K562 (cell line): Measurements from ENCODE around the gene CLSTN1. TPM values are rescaled to one million over a fixed set of nuclear protein-coding genes. Genes with fewer than 3 reads are reported as not detected.

Source experiments
- ATAC-seq: fragments of 200-7000 bp; cut with Tn5 transposase; 3 replicates; pipeline ENCODE4 v1.9.1; 2020; ENCODE audit warnings: moderate library complexity
- BruUV-seq: library from RNA; stranded (reverse); fragments of 400-500 nt; replicated peaks from 2 replicates; lab custom pipeline; 2021; lab: Mats Ljungman, UMichigan
- CTCF ChIA-PET: fragments of 300-600 bp; formaldehyde crosslinking; extraction: SDS; loops from one replicate; lab custom pipeline; 2021; ENCODE audit warnings: low intra/inter-chr PET ratio; lab: Yijun Ruan, JAX
- POLR2A ChIA-PET: fragments of 300-600, 350-650 bp; sonication (Branson Sonifier 250); formaldehyde crosslinking; extraction: SDS; loops from one replicate; lab custom pipeline; 2021; ENCODE audit warnings: antibody characterized with exemption, inconsistent platforms; lab: Yijun Ruan, JAX
- DNase-seq, 4 experiments: peaks; one replicate each; pipeline versions ENCODE4 v3.0.0 to v3.0.0-alpha.2; 2011 to 2018; ENCODE audit warnings: low spot score in 3 of 4, mixed read lengths in 3 of 4; ENCODE audit errors: extremely low read depth in 1 of 4
- FAIRE-seq: peaks from 2 replicates; lab custom pipeline; 2011; peaks lifted over from hg19 to GRCh38; lab: Jason Lieb, UNC
- H2AFZ ChIP-seq: 2 replicates; pipeline ENCODE4 v1.6.0; 2011; ENCODE audit warnings: low read depth, low read length, control low read depth, inconsistent platforms
- H3K27ac ChIP-seq: fragments of 200-600 bp; 3 replicates; pipeline ENCODE4 v1.8.0; 2011; ENCODE audit warnings: low read depth, mild to moderate bottlenecking, control low read depth, inconsistent platforms, low read length, moderate library complexity, mixed read lengths; ENCODE audit errors: extremely low read depth
- H3K27me3 ChIP-seq, 2 experiments: fragments of 300-600 bp in 1 of 2; 2 replicates in 1 of 2; 3 replicates in 1 of 2; pipeline versions ENCODE4 v1.6.0 to v1.8.0; 2011; ENCODE audit warnings: inconsistent platforms in 2 of 2, low read length in 2 of 2, mild to moderate bottlenecking in 1 of 2, mixed read lengths in 1 of 2, moderate library complexity in 1 of 2; ENCODE audit not compliant: control insufficient read depth in 2 of 2, insufficient read depth in 2 of 2
- H3K36me3 ChIP-seq: fragments of 300-600 bp; 3 replicates; pipeline ENCODE4 v1.8.0; 2011; ENCODE audit warnings: mild to moderate bottlenecking, low read length, inconsistent platforms; ENCODE audit not compliant: control insufficient read depth, insufficient read depth
- H3K4me1 ChIP-seq, 2 experiments: fragments of 200-600 bp in 1 of 2; replicated peaks in 1 of 2; 2 replicates in 1 of 2; 3 replicates in 1 of 2; pipeline versions ENCODE4 v1.5.1 to v1.8.0; 2011; ENCODE audit warnings: inconsistent platforms in 2 of 2, low read length in 2 of 2, mild to moderate bottlenecking in 1 of 2, mixed read lengths in 1 of 2, moderate library complexity in 1 of 2; ENCODE audit not compliant: control insufficient read depth in 2 of 2, insufficient read depth in 2 of 2
- H3K4me2 ChIP-seq: 2 replicates; pipeline ENCODE4 v1.6.1; 2011; ENCODE audit warnings: low read length, control low read depth, inconsistent platforms, mixed read lengths; ENCODE audit not compliant: insufficient read depth
- H3K4me3 ChIP-seq: fragments of 200-600 bp; sonication (generic), shearing (Covaris generic); 2 replicates; pipeline ENCODE4 v1.5.1; 2016; ENCODE audit warnings: control low read depth, inconsistent platforms
- H3K79me2 ChIP-seq: fragments of 200-600 bp; 3 replicates; pipeline ENCODE4 v1.8.0; 2011; ENCODE audit warnings: low read length, inconsistent platforms; ENCODE audit not compliant: control insufficient read depth, insufficient read depth
- H3K9ac ChIP-seq, 2 experiments: 2 replicates each; pipeline versions ENCODE4 v1.6.0 to v1.6.1; 2011; ENCODE audit warnings: low read depth in 2 of 2, low read length in 2 of 2, control low read depth in 1 of 2, inconsistent platforms in 1 of 2, mild to moderate bottlenecking in 1 of 2, mixed read lengths in 1 of 2; ENCODE audit not compliant: insufficient read depth in 1 of 2
- H3K9me1 ChIP-seq: one replicate; pipeline ENCODE4 v1.6.0; 2011; ENCODE audit warnings: inconsistent platforms, mild to moderate bottlenecking, low read length, moderate library complexity; ENCODE audit not compliant: control insufficient read depth, insufficient read depth
- H3K9me3 ChIP-seq: replicated peaks from 2 replicates; pipeline ENCODE4 v1.5.1; 2011; ENCODE audit warnings: low read depth, low read length, inconsistent platforms; ENCODE audit not compliant: control insufficient read depth, insufficient read depth
- H4K20me1 ChIP-seq: replicated peaks from 2 replicates; pipeline ENCODE4 v1.6.1; 2011; ENCODE audit warnings: low read length, inconsistent platforms, mixed read lengths; ENCODE audit not compliant: control insufficient read depth, insufficient read depth
- MAX ChIP-seq: sonication (generic); formaldehyde crosslinking; IDR thresholded peaks from 2 replicates; pipeline ENCODE4 v1.9.0; 2022; ENCODE audit warnings: mild to moderate bottlenecking, missing genetic modification reagents
- MIER1 ChIP-seq: fragments of 450-650 bp; IDR thresholded peaks from 2 replicates; pipeline ENCODE4 v1.6.1; 2016; ENCODE audit warnings: antibody characterized with exemption, mild to moderate bottlenecking, low read depth
- USF1 ChIP-seq: sonication (generic); formaldehyde crosslinking; IDR thresholded peaks from 2 replicates; pipeline ENCODE4 v1.9.0; 2022; ENCODE audit warnings: mild to moderate bottlenecking, missing genetic modification reagents
- ZNF143 ChIP-seq: sonication (generic); formaldehyde crosslinking; IDR thresholded peaks from 2 replicates; pipeline ENCODE4 v1.9.0; 2022; ENCODE audit warnings: mild to moderate bottlenecking, missing genetic modification reagents
- WGBS: fragments of 100-300 bp; shearing (Covaris generic); methylation state at CpG from one replicate; pipeline ENCODE4 v1.1.6; 2016; ENCODE audit warnings: low coverage, mixed read lengths; ENCODE audit not compliant: insufficient coverage; ENCODE audit errors: missing lambda C conversion rate; 5-methylcytosine and 5-hydroxymethylcytosine counted together
- in situ Hi-C: fragments of 300-500 bp; cut with MboI; formaldehyde crosslinking; loops from 4 replicates; pipeline ENCODE4 v1.15.0; 2018; ENCODE audit warnings: inconsistent platforms, mixed read lengths
- intact Hi-C: fragments of 100-400 bp; cut with micrococcal nuclease; formaldehyde crosslinking; loops from 2 replicates; pipeline ENCODE4 v1.14.2; 2022
- polyA plus RNA-seq, 8 experiments: library from polyadenylated mRNA; depleted of rRNA in 4 of 8; stranded (reverse) in 5 of 8; unstranded in 3 of 8; fragments of >200 nt; fragmentation: Nextera tagmentation in 2 of 8; fragmentation: Illumina TruSeq in 1 of 8; extraction: Ambion mirVana in 2 of 8; extraction: Trizol in 1 of 8; gene quantifications; 2 replicates each; pipeline versions ENCODE4 v1.2.1 to v1.2.3, GENCODE V29; 2011 to 2014; ENCODE audit warnings: inconsistent platforms in 1 of 8, missing spikeins in 1 of 8
- total RNA-seq, 7 experiments: library from RNA; depleted of rRNA in 6 of 7; stranded (reverse); fragments of >200 nt in 6 of 7; fragmentation: Illumina TruSeq in 2 of 7; extraction: Trizol in 2 of 7; gene quantifications; 2 replicates each; pipeline versions ENCODE4 v1.2.1 to v1.2.3, GENCODE V29; 2011 to 2021; ENCODE audit warnings: low replicate concordance in 1 of 7

The CLSTN1 gene
- total and polyA plus RNA-seq, 9 of the 15 experiments (the other 6 are each of a cell fraction or from before 2014, with no cell fraction given) = 1.1 to 32.5 (median 13.3) TPM

GRCh38 chr1:9850442-9851162, 26.8 kb upstream of the CLSTN1 start:
- ChIA-PET POLR2A (interaction anchor here (0.5 to 1.3 kb wide), 3 partner anchors 9 to 1423 kb away, joined by 3 to 5 read pairs (median 4); no protein-coding TSS in a partner anchor), CTCF (no interaction called here)
- peak overlapping the region; percentile 7 for H3K4me2 ChIP-seq
- H3K27ac ChIP-seq = no peak overlapping the region
- no peaks in the 10 kb centered on the region for H4K20me1 ChIP-seq
- no peaks in the 10 kb centered on the region for H3K36me3 ChIP-seq
- DNase-seq (no peak), FAIRE-seq (no peak), ATAC-seq (no peak)
- 40% methylated on average over 16 of the region's 18 CpGs for WGBS
- peak overlapping the region in 1 of 2 experiments; percentile 69; a peak in 1 of 4 replicates for H3K9ac ChIP-seq
- TF ChIP-seq ZNF143 (0 out of 2 replicates have a peak, but pooled peaks have one; percentile 7), USF1 (CRISPR knock-in tag) (peak; percentile 8; the same call in 1 of the 2 replicates), MAX (CRISPR knock-in tag) (0 out of 2 replicates have a peak, but pooled peaks have one; percentile 21), MIER1 (no peak)
- no TSS peak for BruUV-seq
- in situ Hi-C loops = no loop called here
- H3K27me3 ChIP-seq = no peaks in the 10 kb centered on the region
- intact Hi-C loops = no loop called here
- H2AFZ ChIP-seq = no peak overlapping the region; the same call in 1 of the 2 replicates
- H3K79me2 ChIP-seq = no peaks in the 10 kb centered on the region
- H3K9me3 ChIP-seq = peaks cover 3% of the 10 kb centered on the region; the same call in 1 of the 2 replicates
- peaks cover 10 to 40% of the 10 kb centered on the region in 2 experiments; a peak in 4 of 5 replicates for H3K4me1 ChIP-seq
- H3K4me3 ChIP-seq = no peak overlapping the region
- no peaks in the 10 kb centered on the region for H3K9me1 ChIP-seq
